ENCODE results near the gene MPL.
"Not testable (repeated sequence)": the region's sequence is repeated elsewhere in the genome, so short reads cannot be mapped to it uniquely, and the experiment has no call there.

The MPL gene

GRCh38 chr1:43367904-43368645 is 30.5 kb downstream of the MPL start, which contains the start of gene ELOVL1:
Gene ELOVL1 (minus strand): TSS chr1:43368011. CDS start chr1:43365609, 2,402 bp downstream.
- DNase-seq (ENCODE audit: extremely low read depth, low read depth), result peak; percentile 54
- TF ChIP-seq CTCF (IDR thresholded peaks at IDR 0.05; ENCODE audit: low read depth, low read length), result peak; percentile 36

DNA sequence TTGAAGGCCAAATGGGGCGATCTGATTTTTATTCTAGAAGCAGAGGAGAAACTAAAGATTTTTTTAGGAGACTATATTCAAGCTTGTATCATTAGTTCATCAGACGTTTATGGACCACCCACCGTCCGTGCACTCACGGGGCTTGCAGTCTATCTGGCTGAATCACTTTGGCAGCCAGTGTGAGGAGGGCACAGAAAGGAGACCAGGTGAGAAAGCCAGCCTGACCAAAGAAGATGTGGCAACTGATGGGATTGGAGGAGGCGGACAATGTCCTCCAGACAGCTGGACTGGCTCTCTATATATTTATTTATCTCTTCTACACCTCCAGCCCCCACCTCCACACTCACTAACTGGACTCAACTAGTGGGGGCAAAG is 31.0 kb downstream of the MPL start:
- no peak for DNase-seq (ENCODE audit: extremely low read depth, low read depth)
- no peak for TF ChIP-seq CTCF (IDR thresholded peaks at IDR 0.05; ENCODE audit: low read depth, low read length)

- not testable (repeated sequence) for DNase-seq (ENCODE audit: extremely low read depth, low read depth)
These were observed 32.2 kb downstream of the MPL start for GRCh38 chr1:43369779-43370178.

DNA sequence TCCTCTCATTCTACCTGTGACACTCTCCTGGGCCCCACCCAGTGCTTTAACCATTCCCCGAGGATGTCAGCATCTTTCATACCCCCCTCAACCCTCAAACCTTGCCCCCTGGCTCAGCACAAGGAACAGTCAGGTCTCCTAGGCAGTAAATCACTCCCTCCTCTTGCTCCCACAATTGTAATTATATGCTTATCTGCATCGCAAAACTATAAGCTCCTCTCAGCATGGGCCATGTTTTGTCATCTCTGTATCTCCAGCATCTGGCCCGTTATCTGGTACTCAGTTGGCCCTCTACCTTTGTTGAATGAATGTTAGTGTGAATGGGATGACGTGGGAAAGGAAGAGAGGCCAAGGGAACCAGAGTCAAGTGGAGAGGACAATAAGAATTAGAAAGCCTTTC is 32.9 kb downstream of the MPL start:
- DNase-seq (ENCODE audit: extremely low read depth, low read depth), result no peak
- no peak for TF ChIP-seq CTCF (IDR thresholded peaks at IDR 0.05; ENCODE audit: low read depth, low read length)

- TF ChIP-seq CTCF (IDR thresholded peaks at IDR 0.05; ENCODE audit: low read depth, low read length), result no peak
- DNase-seq (ENCODE audit: extremely low read depth, low read depth), result no peak
These were observed 34.6 kb downstream of the MPL start for GRCh38 chr1:43372172-43372571.

DNA sequence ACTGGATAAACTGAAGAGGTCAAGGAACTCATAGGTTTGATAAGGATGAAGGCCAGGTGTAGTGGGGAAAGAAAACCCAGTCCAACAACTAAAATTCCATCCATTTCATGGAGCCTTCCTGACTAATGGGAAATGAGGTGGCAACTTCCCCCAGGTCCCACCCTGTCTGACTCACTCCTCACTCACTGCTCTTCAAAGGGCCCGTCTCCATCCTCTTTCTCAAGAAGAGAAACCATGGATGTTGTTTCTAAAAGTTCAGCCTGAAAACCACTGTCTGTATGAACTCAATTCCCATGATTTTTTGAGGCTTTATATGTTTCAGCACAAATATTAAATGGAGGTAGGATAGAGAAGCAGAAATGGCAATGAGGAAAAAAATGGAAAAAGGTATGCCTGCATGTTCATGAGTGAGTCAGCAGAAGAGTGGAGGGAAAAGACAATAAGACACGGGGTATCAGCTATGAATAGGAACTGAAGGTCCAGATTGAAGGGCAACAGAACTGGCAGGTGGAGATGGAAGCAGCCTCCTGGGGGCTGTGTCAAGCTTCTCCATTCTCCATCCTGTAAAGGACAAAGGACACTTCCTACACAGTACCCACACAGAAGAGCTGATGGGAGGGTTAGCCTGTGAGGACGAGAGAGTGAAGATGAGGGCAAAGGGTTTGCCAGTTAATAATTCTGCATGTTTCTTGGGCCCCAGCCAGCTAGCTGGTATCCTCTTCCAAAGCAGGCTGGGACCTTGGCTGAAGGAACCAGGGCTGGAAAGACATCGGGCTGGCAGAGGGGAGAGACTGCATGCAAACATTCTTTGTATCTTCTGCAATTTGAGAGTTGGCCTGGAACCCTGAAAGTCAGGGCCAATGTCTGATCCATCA is 35.7 kb downstream of the MPL start:
- DNase-seq (ENCODE audit: extremely low read depth, low read depth), result peak; percentile 36
- TF ChIP-seq CTCF (IDR thresholded peaks at IDR 0.05; ENCODE audit: low read depth, low read length), result no peak

GRCh38 chr1:43376723-43377235 is 39.2 kb downstream of the MPL start:
- TF ChIP-seq CTCF (IDR thresholded peaks at IDR 0.05; ENCODE audit: low read depth, low read length), result no peak
- DNase-seq (ENCODE audit: extremely low read depth, low read depth), result no peak

Data from AG09319 (cell line).